Mesenchymal stem cell (in vitro differentiated cells and primary cell): Measurements from ENCODE around the gene EPS15.
"Not testable (repeated sequence)": the region's sequence is repeated elsewhere in the genome, so short reads cannot be mapped to it uniquely, and the experiment has no call there.

Experiments used
- DNase-seq: peaks from one replicate; pipeline ENCODE4 v3.0.0-alpha.2; 2013
- H2AFZ ChIP-seq: one replicate; pipeline ENCODE4 v1.6.1; 2013; ENCODE audit warnings: low read depth, mild to moderate bottlenecking, control low read depth, inconsistent platforms, low read length, moderate library complexity
- H2AK5ac ChIP-seq: 2 replicates; pipeline ENCODE4 v1.6.1; 2013; ENCODE audit warnings: low read length, moderate library complexity, mild to moderate bottlenecking, inconsistent platforms; ENCODE audit not compliant: severe bottlenecking
- H2BK120ac ChIP-seq: one replicate; pipeline ENCODE4 v1.6.1; 2013; ENCODE audit warnings: low read depth, mild to moderate bottlenecking, inconsistent platforms, low read length, moderate library complexity
- H2BK12ac ChIP-seq, 2 experiments: one replicate each; pipeline ENCODE4 v1.6.1; 2013; ENCODE audit warnings: inconsistent platforms in 2 of 2, low read length in 2 of 2, mild to moderate bottlenecking in 2 of 2, moderate library complexity in 2 of 2, control low read depth in 1 of 2
- H2BK15ac ChIP-seq: one replicate; pipeline ENCODE4 v1.6.1; 2013; ENCODE audit warnings: mild to moderate bottlenecking, low read depth, inconsistent platforms; ENCODE audit not compliant: poor library complexity, severe bottlenecking
- H2BK5ac ChIP-seq: 2 replicates; pipeline ENCODE4 v1.6.1; 2013; ENCODE audit warnings: low read depth, mild to moderate bottlenecking, low read length, control low read depth, inconsistent platforms; ENCODE audit not compliant: poor library complexity, severe bottlenecking
- H3K14ac ChIP-seq, 2 experiments: one replicate each; pipeline ENCODE4 v1.6.1; 2013; ENCODE audit warnings: inconsistent platforms in 2 of 2, low read length in 2 of 2, control low read depth in 1 of 2, mild to moderate bottlenecking in 1 of 2, moderate library complexity in 1 of 2
- H3K18ac ChIP-seq, 2 experiments: one replicate each; pipeline ENCODE4 v1.6.1; 2013; ENCODE audit warnings: inconsistent platforms in 2 of 2, low read length in 2 of 2, control low read depth in 1 of 2, low read depth in 1 of 2, mild to moderate bottlenecking in 1 of 2
- H3K23ac ChIP-seq, 2 experiments: one replicate each; pipeline ENCODE4 v1.6.1; 2013; ENCODE audit warnings: inconsistent platforms in 2 of 2, low read length in 2 of 2, mild to moderate bottlenecking in 2 of 2, moderate library complexity in 2 of 2, control low read depth in 1 of 2
- H3K27ac ChIP-seq: 2 replicates; pipeline ENCODE4 v1.5.1; 2013; ENCODE audit warnings: mild to moderate bottlenecking, moderate library complexity, low read length, control low read depth, inconsistent platforms; ENCODE audit not compliant: poor library complexity, severe bottlenecking
- H3K27me3 ChIP-seq, 2 experiments: 2 replicates each; pipeline versions ENCODE4 v1.6.1 to v1.7.0; 2013; ENCODE audit warnings: low read length in 2 of 2, mild to moderate bottlenecking in 2 of 2, moderate library complexity in 2 of 2, control low read depth in 1 of 2, inconsistent platforms in 1 of 2; ENCODE audit not compliant: control insufficient read depth in 1 of 2, insufficient read depth in 1 of 2
- H3K36me3 ChIP-seq, 2 experiments: 2 replicates each; pipeline versions ENCODE4 v1.6.1 to v1.7.0; 2013; ENCODE audit warnings: low read length in 2 of 2, control low read depth in 1 of 2, inconsistent platforms in 1 of 2, low read depth in 1 of 2, mild to moderate bottlenecking in 1 of 2; ENCODE audit not compliant: insufficient read depth in 2 of 2, control insufficient read depth in 1 of 2
- H3K4ac ChIP-seq, 2 experiments: one replicate each; pipeline ENCODE4 v1.6.1; 2013; ENCODE audit warnings: inconsistent platforms in 2 of 2, low read length in 2 of 2, mild to moderate bottlenecking in 2 of 2, moderate library complexity in 2 of 2, control low read depth in 1 of 2, low read depth in 1 of 2
- H3K4me1 ChIP-seq: 2 replicates; pipeline ENCODE4 v1.6.1; 2013; ENCODE audit warnings: low read depth, low read length, control low read depth; ENCODE audit not compliant: control insufficient read depth, insufficient read depth
- H3K4me2 ChIP-seq: 2 replicates; pipeline ENCODE4 v1.6.1; 2013; ENCODE audit warnings: low read length, mild to moderate bottlenecking, inconsistent platforms; ENCODE audit not compliant: poor library complexity, severe bottlenecking
- H3K4me3 ChIP-seq, 2 experiments: 2 replicates each; pipeline versions ENCODE4 v1.5.1 to v1.7.0; 2013; ENCODE audit warnings: low read length in 2 of 2, mild to moderate bottlenecking in 2 of 2, control low read depth in 1 of 2, low read depth in 1 of 2; ENCODE audit not compliant: insufficient read depth in 1 of 2
- H3K79me1 ChIP-seq: replicated peaks from 2 replicates; pipeline ENCODE4 v1.6.1; 2013; ENCODE audit warnings: mild to moderate bottlenecking, control low read depth, low read length, inconsistent platforms; ENCODE audit not compliant: poor library complexity, severe bottlenecking
- H3K9ac ChIP-seq: 2 replicates; pipeline ENCODE4 v1.7.0; 2013; ENCODE audit warnings: mild to moderate bottlenecking, low read length, moderate library complexity
- H3K9me3 ChIP-seq: 2 replicates; pipeline ENCODE4 v1.7.0; 2013; ENCODE audit warnings: mild to moderate bottlenecking, low read length; ENCODE audit not compliant: control insufficient read depth
- H4K8ac ChIP-seq: one replicate; pipeline ENCODE4 v1.6.1; 2013; ENCODE audit warnings: inconsistent platforms, mild to moderate bottlenecking, low read length, moderate library complexity
- H4K91ac ChIP-seq: one replicate; pipeline ENCODE4 v1.6.1; 2013; ENCODE audit warnings: mild to moderate bottlenecking, low read length, inconsistent platforms
- WGBS: methylation state at CpG from one replicate; pipeline ENCODE4 v1.1.7; 2013; ENCODE audit warnings: mixed read lengths; 5-methylcytosine and 5-hydroxymethylcytosine counted together

The EPS15 gene

DNA sequence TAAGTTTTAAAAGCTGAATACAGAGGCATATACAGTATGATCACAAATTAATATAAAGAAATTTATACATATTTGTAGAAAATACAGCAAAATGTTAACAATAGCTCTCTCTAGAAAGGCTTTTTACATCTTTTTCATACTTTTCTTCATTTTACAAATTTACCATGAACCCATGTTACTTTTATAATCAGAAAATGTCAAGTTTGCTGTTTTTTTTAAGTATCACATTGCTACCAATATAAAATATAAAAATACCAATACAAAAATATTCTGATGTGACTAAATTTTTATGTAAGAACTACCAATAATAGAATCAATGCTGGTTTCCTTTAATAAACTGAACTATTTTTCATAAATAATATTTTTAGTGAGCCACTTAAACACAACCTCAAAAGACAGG lies 104.3 kb downstream of the EPS15 start:
- Histone ChIP-seq H3K4me2 (no peak overlapping the region), H3K27me3 (no peaks in the 10 kb centered on the region), H2BK5ac (no peak overlapping the region), H3K27ac (no peak overlapping the region), H2AK5ac (no peak overlapping the region), H3K9me3 (no peaks in the 10 kb centered on the region), H2BK120ac (no peak overlapping the region), H3K18ac (no peak overlapping the region), H4K91ac (no peak overlapping the region), H2BK12ac (no peak overlapping the region), H3K4me3 (no peak overlapping the region), H3K23ac (no peak overlapping the region), H4K8ac (no peak overlapping the region), H3K36me3 (peaks cover 0 to 25% of the 10 kb centered on the region in 2 experiments), H2BK15ac (no peak overlapping the region), H2AFZ (no peak overlapping the region), H3K79me1 (peaks cover 2% of the 10 kb centered on the region), H3K4me1 (no peaks in the 10 kb centered on the region), H3K9ac (no peak overlapping the region), H3K14ac (no peak overlapping the region), H3K4ac (no peak overlapping the region)
- DNase-seq: no peak

DNA sequence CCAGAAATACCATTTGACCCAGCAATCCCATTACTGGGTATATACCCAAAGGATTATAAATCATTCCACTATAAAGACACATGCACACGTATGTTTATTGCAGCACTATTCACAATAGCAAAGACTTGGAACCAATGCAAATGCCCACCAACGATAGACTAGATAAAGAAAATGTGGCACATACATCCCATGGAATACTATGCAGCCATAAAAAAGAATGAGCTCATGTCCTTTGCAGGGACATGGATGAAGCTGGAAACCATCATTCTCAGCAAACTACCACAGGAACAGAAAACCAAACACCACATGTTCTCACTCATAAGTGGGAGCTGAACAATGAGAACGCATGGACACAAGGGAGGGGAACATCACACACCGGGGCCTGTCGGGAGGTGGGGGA lies 107.2 kb downstream of the EPS15 start:
- H2AK5ac ChIP-seq, H3K9me3 ChIP-seq, H3K14ac ChIP-seq, H3K27me3 ChIP-seq, H2BK120ac ChIP-seq, H3K4me1 ChIP-seq, H3K4me2 ChIP-seq, H2BK12ac ChIP-seq, H3K18ac ChIP-seq, H3K27ac ChIP-seq, H3K4me3 ChIP-seq, H2AFZ ChIP-seq, H3K79me1 ChIP-seq, H3K9ac ChIP-seq, H4K91ac ChIP-seq, H3K23ac ChIP-seq, H2BK5ac ChIP-seq, H3K4ac ChIP-seq, DNase-seq, H2BK15ac ChIP-seq, H4K8ac ChIP-seq: not testable (repeated sequence)
- WGBS: 94% methylated on average over 2 of the region's 5 CpGs
- peaks cover 9 to 27% of the 10 kb centered on the region in 2 experiments for H3K36me3 ChIP-seq

DNA sequence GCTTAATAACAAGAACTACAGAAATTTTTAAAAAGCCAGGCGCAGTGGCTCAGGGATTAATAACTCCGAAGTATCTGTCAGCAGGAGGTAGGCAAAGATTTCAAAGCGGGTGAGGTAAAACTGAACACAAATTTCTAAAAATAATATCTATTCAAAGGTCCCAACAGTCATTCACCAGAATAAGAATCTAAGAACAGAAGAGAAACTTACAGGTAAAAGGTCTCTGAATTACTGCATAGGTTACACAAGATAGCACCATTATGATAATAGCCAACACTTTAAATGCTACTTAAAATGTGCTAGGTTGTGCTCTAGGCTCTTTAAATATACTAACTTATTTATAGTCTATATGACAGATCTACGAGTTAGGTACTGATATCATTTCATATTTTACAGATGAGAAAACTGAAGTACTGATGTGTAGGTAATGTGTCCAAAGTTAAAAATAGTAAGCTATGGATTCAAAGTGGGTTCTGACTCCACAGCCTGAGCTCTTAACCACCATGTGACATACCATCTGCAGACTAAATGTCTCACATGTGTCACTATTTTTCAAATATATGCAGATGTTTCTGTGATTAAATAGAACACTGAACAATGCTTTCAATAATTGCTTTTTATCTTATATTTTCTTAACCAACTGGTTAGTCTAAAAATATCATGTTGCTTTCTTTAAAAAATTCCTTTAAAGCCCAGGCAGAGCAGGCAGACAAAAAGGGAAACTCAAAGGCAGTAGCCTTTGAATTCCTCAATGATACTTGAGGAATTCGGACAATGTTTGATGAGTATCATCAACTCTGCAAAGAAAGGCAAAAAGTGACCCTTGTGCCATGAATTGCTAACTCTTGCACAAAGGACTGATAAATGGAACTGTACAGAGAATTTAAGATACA lies 108.3 kb downstream of the EPS15 start:
- Histone ChIP-seq H3K36me3 (peaks cover 9 to 37% of the 10 kb centered on the region in 2 experiments), H3K4me2 (no peak overlapping the region), H2BK12ac (no peak overlapping the region), H3K9me3 (no peaks in the 10 kb centered on the region), H3K9ac (no peak overlapping the region), H3K4me3 (no peak overlapping the region), H2BK15ac (no peak overlapping the region), H2BK5ac (no peak overlapping the region), H3K14ac (no peak overlapping the region), H4K91ac (no peak overlapping the region), H3K27me3 (no peaks in the 10 kb centered on the region), H3K23ac (no peak overlapping the region), H3K4ac (no peak overlapping the region), H2BK120ac (no peak overlapping the region), H3K79me1 (peaks cover 6% of the 10 kb centered on the region), H4K8ac (no peak overlapping the region), H3K27ac (no peak overlapping the region), H2AK5ac (no peak overlapping the region), H3K4me1 (no peaks in the 10 kb centered on the region), H3K18ac (no peak overlapping the region), H2AFZ (no peak overlapping the region)
- WGBS: 92% methylated on average over 3 of the region's 5 CpGs
- peak; percentile 26 for DNase-seq

DNA sequence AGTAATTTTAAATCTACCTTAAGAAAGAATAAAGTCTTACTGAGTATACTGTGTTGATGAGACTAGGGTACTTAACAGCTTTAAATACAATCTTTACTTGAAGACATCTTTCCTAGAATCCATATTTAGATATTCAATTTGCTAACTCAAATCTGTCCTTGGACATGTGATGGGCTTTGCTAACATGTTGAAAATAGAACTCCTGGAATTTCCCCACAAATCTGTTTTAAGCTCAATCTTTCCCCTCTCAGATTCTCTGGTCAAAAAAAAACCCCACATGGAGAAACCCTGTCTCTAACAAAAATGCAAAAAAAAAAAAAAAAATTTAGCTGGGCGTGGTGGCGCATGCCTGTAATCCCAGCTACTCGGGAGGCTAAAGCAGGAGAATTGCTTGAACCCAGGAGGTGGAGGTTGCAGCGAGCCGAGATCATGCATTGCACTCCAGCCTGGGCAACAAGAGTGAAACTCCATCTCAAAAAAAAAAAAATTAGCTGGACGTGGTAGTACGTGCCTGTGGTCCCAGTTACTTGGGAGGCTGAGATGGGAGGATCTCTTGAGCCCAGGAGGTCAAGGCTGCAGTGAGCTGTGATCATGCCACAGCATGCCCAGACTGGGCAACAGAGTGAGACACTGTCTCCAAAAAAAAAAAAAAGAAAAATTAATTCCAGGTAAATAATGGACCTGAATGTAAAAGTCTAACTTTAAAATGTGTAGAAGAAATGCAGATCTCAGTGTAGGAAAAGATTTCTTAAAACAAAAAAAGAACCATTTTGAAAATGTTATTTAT lies 109.1 kb downstream of the EPS15 start:
- H4K8ac ChIP-seq, H2AK5ac ChIP-seq, H2BK120ac ChIP-seq, H3K27ac ChIP-seq, H2AFZ ChIP-seq, H3K27me3 ChIP-seq, H2BK5ac ChIP-seq, DNase-seq, H3K4me1 ChIP-seq, H3K4me2 ChIP-seq, H3K9me3 ChIP-seq, H2BK12ac ChIP-seq, H3K4ac ChIP-seq, H2BK15ac ChIP-seq, H3K14ac ChIP-seq, H3K79me1 ChIP-seq, H3K23ac ChIP-seq, H3K4me3 ChIP-seq, H4K91ac ChIP-seq, H3K9ac ChIP-seq: not testable (repeated sequence)
- 96% methylated on average over 7 of the region's 7 CpGs for WGBS
- Histone ChIP-seq H3K18ac (peak overlapping the region in 1 of 2 experiments; percentile 52), H3K36me3 (peaks cover 9 to 46% of the 10 kb centered on the region in 2 experiments)
